ENCODE data around the gene TMEM132E.

The TMEM132E gene

DNA sequence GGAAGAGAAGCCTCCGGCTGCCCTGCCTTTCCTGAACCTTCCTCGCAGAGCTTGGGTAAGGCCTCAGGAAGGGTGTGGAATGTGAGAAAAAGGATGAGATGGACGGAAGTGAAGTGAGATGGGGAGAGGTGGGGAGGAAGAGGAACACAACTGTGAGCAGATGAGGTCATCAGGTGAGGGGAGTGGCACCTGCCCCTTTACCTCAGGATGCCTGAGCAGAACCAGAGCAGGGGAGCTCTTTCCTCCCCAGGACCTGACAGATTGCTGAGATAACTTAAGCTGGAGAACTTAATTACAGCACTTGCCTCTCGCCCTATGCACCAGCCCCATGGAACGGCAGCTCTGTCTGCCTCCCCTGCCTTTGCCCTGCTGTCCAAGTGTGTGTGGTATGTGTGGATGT is 29.8 kb downstream of the TMEM132E start:
- no peak for DNase-seq
- intact Hi-C loops (cut with DNase I; ENCODE audit: low total_unique reads) = no loop called here
- H3K36me3 ChIP-seq = no peaks in the 10 kb centered on the region

DNA sequence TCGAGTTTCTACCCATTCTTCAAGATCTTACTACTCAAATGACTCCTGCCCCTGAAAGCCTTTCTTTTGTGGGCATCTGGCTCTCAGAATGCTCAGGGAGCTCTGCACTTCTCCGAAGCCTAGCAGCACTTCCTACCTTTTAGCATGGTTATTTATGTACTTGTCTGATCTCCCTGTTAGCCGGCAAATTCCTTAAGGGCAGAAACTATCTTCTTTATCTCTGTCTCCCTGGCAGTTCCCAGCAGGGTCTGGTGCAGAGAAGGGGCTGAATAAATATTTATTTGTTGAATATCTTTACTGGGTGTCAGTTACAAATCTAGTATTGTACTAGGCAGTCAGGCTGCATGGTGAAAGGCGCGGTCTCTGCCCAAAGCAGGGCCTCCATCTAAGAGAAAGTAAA is 30.7 kb downstream of the TMEM132E start:
- H3K27me3 ChIP-seq = peaks cover 0 to 43% of the 10 kb centered on the region in 2 donors
- DNase-seq = no peak
- intact Hi-C loops (cut with DNase I; ENCODE audit: low total_unique reads) = no loop called here

More for the DNA sequence above, 29.8 kb downstream of the TMEM132E start:
- Histone ChIP-seq H3K4me3 (no peak overlapping the region), H3K4me1 (no peaks in the 10 kb centered on the region), H3K27ac (no peak overlapping the region), H3K9me3 (no peaks in the 10 kb centered on the region), H3K27me3 (peaks cover 0 to 43% of the 10 kb centered on the region in 2 donors)
- TF ChIP-seq, protein P1, sequence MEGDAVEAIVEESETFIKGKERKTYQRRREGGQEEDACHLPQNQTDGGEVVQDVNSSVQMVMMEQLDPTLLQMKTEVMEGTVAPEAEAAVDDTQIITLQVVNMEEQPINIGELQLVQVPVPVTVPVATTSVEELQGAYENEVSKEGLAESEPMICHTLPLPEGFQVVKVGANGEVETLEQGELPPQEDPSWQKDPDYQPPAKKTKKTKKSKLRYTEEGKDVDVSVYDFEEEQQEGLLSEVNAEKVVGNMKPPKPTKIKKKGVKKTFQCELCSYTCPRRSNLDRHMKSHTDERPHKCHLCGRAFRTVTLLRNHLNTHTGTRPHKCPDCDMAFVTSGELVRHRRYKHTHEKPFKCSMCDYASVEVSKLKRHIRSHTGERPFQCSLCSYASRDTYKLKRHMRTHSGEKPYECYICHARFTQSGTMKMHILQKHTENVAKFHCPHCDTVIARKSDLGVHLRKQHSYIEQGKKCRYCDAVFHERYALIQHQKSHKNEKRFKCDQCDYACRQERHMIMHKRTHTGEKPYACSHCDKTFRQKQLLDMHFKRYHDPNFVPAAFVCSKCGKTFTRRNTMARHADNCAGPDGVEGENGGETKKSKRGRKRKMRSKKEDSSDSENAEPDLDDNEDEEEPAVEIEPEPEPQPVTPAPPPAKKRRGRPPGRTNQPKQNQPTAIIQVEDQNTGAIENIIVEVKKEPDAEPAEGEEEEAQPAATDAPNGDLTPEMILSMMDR (IDR thresholded peaks at IDR 0.05) = no peak

DNA sequence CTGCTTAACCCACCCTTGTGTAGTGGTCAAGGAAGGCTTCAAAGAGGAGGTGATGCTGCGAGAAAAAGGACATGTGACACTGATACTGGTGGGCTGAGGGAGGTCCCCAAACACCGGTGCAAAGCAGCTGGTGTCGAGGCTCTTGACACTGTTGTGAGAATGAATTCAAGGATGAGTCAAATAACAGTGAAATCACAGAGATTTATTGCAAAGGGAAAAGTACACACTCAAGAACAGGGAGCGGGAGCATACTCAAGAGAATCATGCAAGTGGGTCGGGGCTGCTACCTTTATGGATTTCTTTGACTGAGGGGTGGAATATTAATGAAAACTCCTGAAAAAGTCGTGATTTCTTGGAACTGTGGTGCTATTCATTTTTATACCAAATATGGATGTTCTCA is 31.1 kb downstream of the TMEM132E start:
- H3K4me3 ChIP-seq = no peak overlapping the region
- TF ChIP-seq, protein P1 (IDR thresholded peaks at IDR 0.05) = no peak
- no peaks in the 10 kb centered on the region for H3K9me3 ChIP-seq
- H3K36me3 ChIP-seq = no peaks in the 10 kb centered on the region
- DNase-seq = no peak
- peaks cover 0 to 40% of the 10 kb centered on the region in 2 donors for H3K27me3 ChIP-seq
- no peaks in the 10 kb centered on the region for H3K4me1 ChIP-seq
- intact Hi-C loops (cut with DNase I; ENCODE audit: low total_unique reads) = no loop called here
- no peak overlapping the region for H3K27ac ChIP-seq

More for the DNA sequence above, 30.7 kb downstream of the TMEM132E start:
- no peaks in the 10 kb centered on the region for H3K4me1 ChIP-seq
- H3K4me3 ChIP-seq = no peak overlapping the region
- no peaks in the 10 kb centered on the region for H3K36me3 ChIP-seq
- H3K27ac ChIP-seq = no peak overlapping the region
- H3K9me3 ChIP-seq = no peaks in the 10 kb centered on the region
- TF ChIP-seq, protein P1 (IDR thresholded peaks at IDR 0.05) = no peak

DNA sequence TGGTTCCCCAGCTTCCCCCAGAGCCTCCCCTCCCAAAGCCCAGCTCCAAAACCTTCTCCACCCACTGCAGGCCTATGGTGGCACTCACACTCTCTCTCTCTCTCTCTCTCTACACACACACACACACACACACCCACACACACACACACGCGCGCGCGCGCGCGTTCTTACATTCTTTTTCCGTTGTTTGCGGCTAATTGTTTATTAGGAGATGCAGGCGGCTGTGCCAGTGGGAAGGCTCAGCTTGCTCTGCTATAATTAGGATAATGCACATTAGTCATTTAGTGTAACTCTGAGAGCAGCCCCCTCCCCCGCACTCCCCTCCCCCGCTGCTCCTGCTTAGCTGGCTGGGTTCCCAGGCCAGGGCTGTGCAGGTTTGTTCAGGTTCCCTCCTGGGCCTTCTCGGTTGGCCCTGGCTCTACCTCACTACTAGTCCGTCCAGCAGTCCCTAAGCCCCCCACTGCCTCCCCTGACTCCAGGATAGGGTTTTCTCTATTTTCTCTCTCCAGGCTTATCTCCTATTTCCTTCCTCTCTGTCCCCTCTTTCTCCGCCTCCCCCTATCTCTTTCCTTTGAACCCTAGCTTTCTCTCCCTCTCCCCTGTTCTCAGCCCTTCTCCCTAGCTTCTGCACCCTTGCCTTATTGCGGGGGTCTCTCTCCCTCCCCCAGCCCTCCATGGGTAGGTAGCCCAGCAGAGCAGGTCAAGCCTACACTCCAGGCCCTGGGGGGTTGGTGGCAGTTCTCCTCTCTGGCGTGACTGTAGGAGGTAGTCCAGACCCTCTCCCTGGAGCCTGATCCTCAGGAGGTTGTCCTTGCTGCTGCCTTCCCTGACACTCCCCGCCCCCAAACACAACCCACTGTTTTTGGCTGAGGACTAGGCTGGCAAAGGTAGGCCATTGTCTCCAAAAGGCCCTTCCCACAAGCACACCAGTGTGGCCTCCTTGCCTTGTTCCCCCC is 34.0 kb downstream of the TMEM132E start:
- H3K27me3 ChIP-seq = peaks cover 0 to 54% of the 10 kb centered on the region in 2 donors
- TF ChIP-seq, protein P1 (IDR thresholded peaks at IDR 0.05) = no peak
- DNase-seq = no peak
- no peaks in the 10 kb centered on the region for H3K4me1 ChIP-seq
- H3K9me3 ChIP-seq = no peaks in the 10 kb centered on the region
- H3K36me3 ChIP-seq = no peaks in the 10 kb centered on the region
- no peak overlapping the region for H3K4me3 ChIP-seq
- H3K27ac ChIP-seq = no peak overlapping the region
- intact Hi-C loops (cut with DNase I; ENCODE audit: low total_unique reads) = no loop called here

DNA sequence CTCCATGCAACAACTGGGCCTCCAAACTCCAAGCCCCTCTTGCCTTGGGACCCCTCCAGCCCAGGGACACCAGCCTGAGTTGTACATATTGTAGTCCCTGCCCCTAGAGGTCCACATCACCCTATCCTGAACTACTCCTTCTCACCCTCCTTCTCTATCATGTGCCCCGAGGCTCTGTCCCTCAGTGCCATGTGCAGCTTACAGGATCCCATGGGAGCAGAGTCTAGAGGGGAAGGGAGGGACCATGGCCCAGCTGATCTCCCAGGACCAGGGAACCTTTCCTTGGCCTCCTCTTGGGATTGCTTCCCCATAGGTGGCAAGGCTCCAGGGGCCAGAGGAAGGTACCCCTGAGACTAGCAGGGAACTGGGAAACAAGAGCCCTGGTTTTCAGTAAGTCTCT is 35.3 kb downstream of the TMEM132E start:
- peaks cover 0 to 57% of the 10 kb centered on the region in 2 donors for H3K27me3 ChIP-seq

More for the DNA sequence above, 35.3 kb downstream of the TMEM132E start:
- no peak for DNase-seq
- no peaks in the 10 kb centered on the region for H3K9me3 ChIP-seq
- TF ChIP-seq, protein P1 (IDR thresholded peaks at IDR 0.05) = no peak
- H3K4me3 ChIP-seq = no peak overlapping the region
- H3K36me3 ChIP-seq = no peaks in the 10 kb centered on the region
- intact Hi-C loops (cut with DNase I; ENCODE audit: low total_unique reads) = no loop called here
- no peak overlapping the region for H3K27ac ChIP-seq
- no peaks in the 10 kb centered on the region for H3K4me1 ChIP-seq
